ENCODE data around the gene PLAGL1. TPM values are rescaled to one million over a fixed set of nuclear protein-coding genes. Genes with fewer than 3 reads are reported as not detected.

Gene PLAGL1
- total RNA-seq, 1 donor from 2014 or later, result 22.1 TPM

- DNase-seq (ENCODE audit: low read depth), result no peak
- TF ChIP-seq, protein P1, sequence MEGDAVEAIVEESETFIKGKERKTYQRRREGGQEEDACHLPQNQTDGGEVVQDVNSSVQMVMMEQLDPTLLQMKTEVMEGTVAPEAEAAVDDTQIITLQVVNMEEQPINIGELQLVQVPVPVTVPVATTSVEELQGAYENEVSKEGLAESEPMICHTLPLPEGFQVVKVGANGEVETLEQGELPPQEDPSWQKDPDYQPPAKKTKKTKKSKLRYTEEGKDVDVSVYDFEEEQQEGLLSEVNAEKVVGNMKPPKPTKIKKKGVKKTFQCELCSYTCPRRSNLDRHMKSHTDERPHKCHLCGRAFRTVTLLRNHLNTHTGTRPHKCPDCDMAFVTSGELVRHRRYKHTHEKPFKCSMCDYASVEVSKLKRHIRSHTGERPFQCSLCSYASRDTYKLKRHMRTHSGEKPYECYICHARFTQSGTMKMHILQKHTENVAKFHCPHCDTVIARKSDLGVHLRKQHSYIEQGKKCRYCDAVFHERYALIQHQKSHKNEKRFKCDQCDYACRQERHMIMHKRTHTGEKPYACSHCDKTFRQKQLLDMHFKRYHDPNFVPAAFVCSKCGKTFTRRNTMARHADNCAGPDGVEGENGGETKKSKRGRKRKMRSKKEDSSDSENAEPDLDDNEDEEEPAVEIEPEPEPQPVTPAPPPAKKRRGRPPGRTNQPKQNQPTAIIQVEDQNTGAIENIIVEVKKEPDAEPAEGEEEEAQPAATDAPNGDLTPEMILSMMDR (conservative IDR thresholded peaks at IDR 0.05; ENCODE audit: low read depth, low read length), result no peak
- H3K4me3 ChIP-seq (ENCODE audit: low read depth, low read length), result no peak overlapping the region
Measured at GRCh38 chr6:143912671-143913070, 95.4 kb downstream of the PLAGL1 start.

DNA sequence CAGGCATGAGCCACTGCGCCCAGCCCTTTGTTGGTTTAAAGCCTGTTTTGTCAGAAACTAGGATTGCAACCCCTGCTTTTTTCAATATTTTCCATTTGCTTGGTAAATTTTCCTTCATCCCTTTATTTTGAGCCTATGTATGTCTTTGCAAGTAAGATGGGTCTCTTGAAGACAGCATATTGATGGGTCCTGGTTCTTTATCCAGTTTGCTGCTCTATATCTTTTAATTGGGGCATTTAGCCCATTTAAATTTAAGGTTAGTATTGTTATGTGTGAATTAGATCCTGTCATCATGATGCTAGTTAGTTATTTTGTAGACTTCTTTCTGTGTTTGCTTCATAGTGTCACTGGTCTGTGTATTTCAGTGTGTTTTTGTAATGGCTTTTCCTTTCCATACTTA lies 97.0 kb downstream of the PLAGL1 start:
- TF ChIP-seq, protein P1 (conservative IDR thresholded peaks at IDR 0.05; ENCODE audit: low read depth, low read length), result no peak
- H3K4me3 ChIP-seq (ENCODE audit: low read depth, low read length), result no peak overlapping the region
- no peak for DNase-seq (ENCODE audit: low read depth)

- TF ChIP-seq, protein P1 (conservative IDR thresholded peaks at IDR 0.05; ENCODE audit: low read depth, low read length), result no peak
- no peak overlapping the region for H3K4me3 ChIP-seq (ENCODE audit: low read depth, low read length)
- DNase-seq (ENCODE audit: low read depth), result no peak
Measured at GRCh38 chr6:143902827-143903226, 105.2 kb downstream of the PLAGL1 start.

GRCh38 chr6:143901885-143902750 lies 105.9 kb downstream of the PLAGL1 start:
- no peak overlapping the region for H3K4me3 ChIP-seq (ENCODE audit: low read depth, low read length)
- TF ChIP-seq, protein P1 (conservative IDR thresholded peaks at IDR 0.05; ENCODE audit: low read depth, low read length), result no peak
- DNase-seq (ENCODE audit: low read depth), result no peak

DNA sequence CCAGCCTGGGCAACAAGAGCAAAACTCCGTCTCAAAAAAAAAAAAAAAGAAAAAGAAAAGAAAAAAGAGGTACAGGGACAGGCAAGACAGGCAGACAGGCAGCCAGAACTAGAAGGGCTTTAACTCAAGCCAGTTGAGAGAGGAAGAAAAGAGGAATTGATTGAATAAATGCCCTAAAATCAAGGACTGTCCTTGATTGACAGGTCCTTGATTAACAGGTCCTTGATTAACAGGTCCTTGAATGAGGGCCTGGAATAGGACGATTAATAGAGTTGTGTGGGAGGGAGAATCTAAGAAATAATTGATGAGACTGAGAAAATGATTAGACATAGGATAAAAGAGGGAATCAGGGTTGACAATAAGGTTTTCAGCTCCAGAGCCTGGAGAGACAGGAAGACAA lies 107.7 kb downstream of the PLAGL1 start:
- no peak overlapping the region for H3K4me3 ChIP-seq (ENCODE audit: low read depth, low read length)
- TF ChIP-seq, protein P1 (conservative IDR thresholded peaks at IDR 0.05; ENCODE audit: low read depth, low read length), result no peak
- no peak for DNase-seq (ENCODE audit: low read depth)

DNA sequence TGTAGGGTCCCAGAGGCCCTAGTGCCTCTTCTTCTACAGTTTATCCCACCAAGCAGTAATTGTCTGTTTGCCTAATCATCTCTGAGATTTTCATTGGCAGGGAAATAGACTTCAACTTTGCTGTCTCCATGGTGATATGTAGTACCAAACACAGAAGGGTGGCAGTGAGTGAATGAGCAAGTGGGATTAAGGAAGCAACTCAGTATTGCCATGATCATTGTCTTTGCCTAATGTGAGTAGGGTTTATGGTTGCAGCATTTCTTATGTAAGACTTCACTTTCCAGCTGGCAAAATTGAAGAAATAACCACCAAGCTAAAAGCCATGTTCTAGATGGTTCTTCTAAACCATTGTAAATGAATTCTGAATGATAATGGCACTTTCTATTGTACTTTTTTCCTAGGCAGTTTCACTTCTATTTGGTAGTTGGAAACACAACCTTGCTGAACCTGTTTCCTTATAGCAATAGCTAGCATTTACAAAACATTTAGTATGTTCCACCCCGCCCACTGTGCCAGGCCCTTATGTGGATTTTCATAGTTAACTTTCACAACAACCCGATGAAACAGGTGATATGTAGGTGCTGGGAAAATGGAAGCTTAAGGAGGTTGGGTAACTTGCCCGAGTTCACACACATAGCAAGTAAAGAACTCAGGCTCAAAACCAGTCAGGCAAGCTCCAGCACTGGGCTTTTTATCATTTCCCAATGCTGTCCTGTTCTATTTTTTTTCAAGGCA lies 111.8 kb downstream of the PLAGL1 start:
- no peak for DNase-seq (ENCODE audit: low read depth)
- TF ChIP-seq, protein P1 (conservative IDR thresholded peaks at IDR 0.05; ENCODE audit: low read depth, low read length), result no peak
- H3K4me3 ChIP-seq (ENCODE audit: low read depth, low read length), result no peak overlapping the region

Data from epithelial cell of proximal tubule (primary cell).